GM19397 (cell line): ENCODE measurements around the gene NFAT5.
"Not testable (repeated sequence)": the region's sequence is repeated elsewhere in the genome, so short reads cannot be mapped to it uniquely, and the experiment has no call there.

Experiments
- ATAC-seq: cut with Tn5 transposase; IDR thresholded peaks from one replicate; pipeline ENCODE4 v1.9.1; 2021; ENCODE audit warnings: mild to moderate bottlenecking, moderate library complexity; ENCODE audit not compliant: unreplicated experiment

Gene NFAT5

GRCh38 chr16:69636563-69637146 lies 70.9 kb downstream of the NFAT5 start:
- not testable (repeated sequence) for ATAC-seq

GRCh38 chr16:69637206-69637865 lies 71.6 kb downstream of the NFAT5 start:
- ATAC-seq: not testable (repeated sequence)

GRCh38 chr16:69643997-69644396 lies 78.2 kb downstream of the NFAT5 start:
- ATAC-seq: not testable (repeated sequence)

GRCh38 chr16:69644790-69645189 lies 79.0 kb downstream of the NFAT5 start:
- ATAC-seq: no peak

GRCh38 chr16:69647020-69647419 lies 81.3 kb downstream of the NFAT5 start:
- no peak for ATAC-seq

GRCh38 chr16:69651217-69651616 lies 85.5 kb downstream of the NFAT5 start:
- ATAC-seq: no peak

GRCh38 chr16:69654280-69654931 lies 88.6 kb downstream of the NFAT5 start:
- no peak for ATAC-seq

- no peak for ATAC-seq
These were observed 94.4 kb downstream of the NFAT5 start for GRCh38 chr16:69660166-69660565.

GRCh38 chr16:69662901-69663300 lies 97.1 kb downstream of the NFAT5 start:
- ATAC-seq: no peak

GRCh38 chr16:69663846-69664245 lies 98.1 kb downstream of the NFAT5 start:
- no peak for ATAC-seq

GRCh38 chr16:69669577-69669976 lies 103.8 kb downstream of the NFAT5 start:
- no peak for ATAC-seq

GRCh38 chr16:69672315-69672997 lies 106.7 kb downstream of the NFAT5 start:
- no peak for ATAC-seq

GRCh38 chr16:69672998-69673713 lies 107.4 kb downstream of the NFAT5 start:
- ATAC-seq: no peak

- no peak for ATAC-seq
These were observed 114.6 kb downstream of the NFAT5 start for GRCh38 chr16:69680358-69680757.

- no peak for ATAC-seq
These were observed 122.8 kb downstream of the NFAT5 start for GRCh38 chr16:69688589-69688988.

- no peak for ATAC-seq
These were observed 126.5 kb downstream of the NFAT5 start for GRCh38 chr16:69691980-69692911.

GRCh38 chr16:69693916-69694315 lies 128.2 kb downstream of the NFAT5 start:
- no peak for ATAC-seq

- no peak for ATAC-seq
These were observed 132.6 kb downstream of the NFAT5 start for GRCh38 chr16:69698404-69698803.

- ATAC-seq: no peak
These were observed 134.1 kb downstream of the NFAT5 start for GRCh38 chr16:69699915-69700314.

GRCh38 chr16:69701452-69701851 lies 135.7 kb downstream of the NFAT5 start:
- no peak for ATAC-seq
